Thyroid gland (tissue), 4 donors: ENCODE results near the gene RFC1. TPM values are rescaled to one million over a fixed set of nuclear protein-coding genes. Genes with fewer than 3 reads are reported as not detected.
"Not testable (repeated sequence)": the region's sequence is repeated elsewhere in the genome, so short reads cannot be mapped to it uniquely, and the experiment has no call there.

Experiments used
- DNase-seq, 2 donors: peaks; one replicate each; pipeline ENCODE4 v3.0.0-alpha.2; 2019
- H3K27ac ChIP-seq, 3 donors: fragments of 200-600 bp; sonication (generic); 1 replicate in 2 of 3; 2 replicates in 1 of 3; pipeline ENCODE4 v1.5.1; 2016 to 2019; ENCODE audit warnings: mild to moderate bottlenecking in 1 of 3, moderate library complexity in 1 of 3
- H3K27me3 ChIP-seq: fragments of 200-600 bp; sonication (generic); one replicate; pipeline ENCODE4 v1.5.1; 2019
- H3K36me3 ChIP-seq, 2 donors: fragments of 200-600 bp; sonication (generic); one replicate each; pipeline ENCODE4 v1.5.1; 2016 to 2019
- H3K4me1 ChIP-seq, 2 donors: fragments of 200-600 bp; sonication (generic); one replicate each; pipeline ENCODE4 v1.5.1; 2017 to 2019
- H3K4me3 ChIP-seq, 3 donors: fragments of 200-600 bp; sonication (generic); replicated peaks in 1 of 3; 1 replicate in 2 of 3; 2 replicates in 1 of 3; pipeline ENCODE4 v1.5.1; 2016; ENCODE audit warnings: mild to moderate bottlenecking in 1 of 3
- H3K9me3 ChIP-seq: fragments of 200-600 bp; sonication (generic); one replicate; pipeline ENCODE4 v1.5.1; 2017
- CTCF ChIP-seq, 6 experiments: fragments of 200-600 bp in 3 of 6; fragments of 450-650 bp in 3 of 6; sonication (generic) in 3 of 6; IDR thresholded peaks; one replicate each; pipeline ENCODE4 v1.5.1; 2016 to 2019; ENCODE audit warnings: antibody characterized with exemption in 6 of 6, mild to moderate bottlenecking in 2 of 6, inconsistent platforms in 1 of 6, moderate library complexity in 1 of 6
- POLR2A ChIP-seq, 2 donors: fragments of 450-650 bp; IDR thresholded peaks; one replicate each; pipeline ENCODE4 v1.6.1; 2017; ENCODE audit warnings: antibody characterized with exemption in 2 of 2, mild to moderate bottlenecking in 2 of 2, moderate library complexity in 1 of 2
- WGBS, 2 donors: methylation state at CpG; one replicate each; pipeline ENCODE4 v1.1.5; 2017; 5-methylcytosine and 5-hydroxymethylcytosine counted together
- intact Hi-C: fragments of 100-400 bp; cut with DNase I; formaldehyde crosslinking; loops from one replicate; pipeline ENCODE4 v1.15.1; 2023
- total RNA-seq, 4 donors: library from RNA; depleted of rRNA; stranded (reverse); fragments of >200 nt; gene quantifications; one replicate each; pipeline ENCODE4 v1.2.3, GENCODE V29; 2016

The RFC1 gene
- total RNA-seq, 4 donors from 2014 or later: 38.0 to 65.2 (median 46.0) TPM

GRCh38 chr4:39406763-39407583, 40.8 kb upstream of the RFC1 start, which contains the start of gene KLB:
KLB (plus strand) TSS chr4:39406930; CDS start chr4:39406950, 20 bp downstream.
- H3K4me3 ChIP-seq: no peak within 1 kb of the TSS
- TF ChIP-seq POLR2A (IDR thresholded peaks at IDR 0.05) (no peak), CTCF (IDR thresholded peaks at IDR 0.05) (no peak)
- H3K36me3 ChIP-seq: no peaks in the 10 kb centered on the region
- DNase-seq: no peak
- 58 to 59% methylated on average over 12 of the region's 12 CpGs for WGBS, 2 donors
- no peaks in the 10 kb centered on the region for H3K27me3 ChIP-seq
- H3K27ac ChIP-seq: no peak within 1 kb of the TSS
- intact Hi-C loops: no loop called here
- H3K9me3 ChIP-seq: no peaks in the 10 kb centered on the region
- H3K4me1 ChIP-seq: no peaks in the 10 kb centered on the region

DNA sequence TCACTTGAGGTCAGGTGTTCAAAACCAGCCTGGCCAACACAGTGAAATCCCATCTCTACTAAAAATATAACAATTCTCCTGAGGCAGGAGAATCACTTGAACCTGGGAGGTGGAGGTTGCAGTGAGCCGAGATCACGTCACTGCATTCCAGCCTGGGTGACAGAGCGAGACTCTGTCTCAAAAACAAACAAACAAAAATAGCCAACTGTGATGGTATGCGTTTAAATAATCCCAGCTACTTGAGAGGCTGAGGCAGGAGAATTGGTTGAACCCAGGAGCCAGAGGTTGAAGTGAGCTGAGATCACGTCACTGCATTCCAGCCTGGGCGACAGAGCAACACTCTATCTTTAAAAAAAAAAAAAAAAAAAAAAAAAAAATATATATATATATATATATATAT, 35.5 kb upstream of the RFC1 start:
- 36 to 55% methylated on average over 6 of the region's 6 CpGs for WGBS, 2 donors
- DNase-seq, H3K27ac ChIP-seq, H3K9me3 ChIP-seq, H3K4me3 ChIP-seq, H3K4me1 ChIP-seq, H3K36me3 ChIP-seq, intact Hi-C loops, H3K27me3 ChIP-seq: not testable (repeated sequence)

GRCh38 chr4:39394706-39395105, 28.5 kb upstream of the RFC1 start:
- no peaks in the 10 kb centered on the region for H3K9me3 ChIP-seq
- intact Hi-C loops: no loop called here
- H3K4me1 ChIP-seq: no peaks in the 10 kb centered on the region
- TF ChIP-seq CTCF (IDR thresholded peaks at IDR 0.05): no peak
- no peak for TF ChIP-seq POLR2A (IDR thresholded peaks at IDR 0.05)
- no peak overlapping the region for H3K4me3 ChIP-seq
- 31 to 43% methylated on average over 3 of the region's 3 CpGs for WGBS, 2 donors
- H3K27me3 ChIP-seq: no peaks in the 10 kb centered on the region
- no peak overlapping the region for H3K27ac ChIP-seq
- DNase-seq: no peak
- no peaks in the 10 kb centered on the region for H3K36me3 ChIP-seq

DNA sequence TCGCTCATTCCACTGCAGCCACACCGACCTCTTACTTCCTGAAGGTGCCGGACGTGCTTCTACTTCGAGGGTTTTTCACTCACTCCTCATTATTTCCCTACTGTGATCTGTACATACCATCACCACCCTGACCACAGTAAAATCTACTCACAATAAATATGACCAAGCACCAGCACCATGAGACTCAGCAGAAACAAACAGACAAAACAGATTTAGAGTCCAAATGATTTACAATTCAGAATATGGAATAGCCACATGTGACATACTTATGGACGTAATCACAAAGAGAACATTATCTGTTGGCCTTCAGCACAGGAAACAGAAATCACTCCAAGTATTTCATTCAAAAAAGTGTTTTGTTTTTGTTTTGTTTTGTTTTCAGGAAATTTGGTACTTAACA, 24.4 kb upstream of the RFC1 start:
- no peaks in the 10 kb centered on the region for H3K27me3 ChIP-seq
- H3K27ac ChIP-seq: no peak overlapping the region
- no peak for TF ChIP-seq POLR2A (IDR thresholded peaks at IDR 0.05)
- TF ChIP-seq CTCF (IDR thresholded peaks at IDR 0.05): no peak
- H3K4me1 ChIP-seq: no peaks in the 10 kb centered on the region
- DNase-seq: no peak
- intact Hi-C loops: no loop called here
- H3K9me3 ChIP-seq: no peaks in the 10 kb centered on the region
- H3K4me3 ChIP-seq: no peak overlapping the region
- no peaks in the 10 kb centered on the region for H3K36me3 ChIP-seq
- 66 to 74% methylated on average over 6 of the region's 6 CpGs for WGBS, 2 donors

DNA sequence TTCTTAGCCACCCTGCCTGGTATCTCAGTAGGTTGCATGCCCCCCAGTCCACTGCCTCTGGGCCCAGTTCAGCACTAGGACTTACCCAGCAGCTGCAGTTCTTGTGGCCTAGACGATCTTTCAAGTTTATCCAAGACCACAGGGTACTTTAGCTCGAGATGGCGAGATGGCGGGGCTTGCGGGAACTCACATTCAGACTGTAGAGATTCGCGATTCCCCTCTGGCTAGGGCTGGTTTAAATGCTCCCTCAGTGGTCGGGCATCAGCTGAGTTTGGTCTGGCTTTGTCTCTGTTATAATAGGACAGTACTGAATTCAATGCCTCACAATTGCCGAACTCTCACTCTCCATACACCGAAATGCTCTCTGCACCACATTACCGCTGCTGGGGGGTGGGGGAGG, 18.4 kb upstream of the RFC1 start:
- H3K27ac ChIP-seq: no peak overlapping the region
- H3K4me3 ChIP-seq: no peak overlapping the region
- H3K36me3 ChIP-seq: no peaks in the 10 kb centered on the region
- no peaks in the 10 kb centered on the region for H3K9me3 ChIP-seq
- no peaks in the 10 kb centered on the region for H3K27me3 ChIP-seq
- no peak for TF ChIP-seq POLR2A (IDR thresholded peaks at IDR 0.05)
- TF ChIP-seq CTCF (IDR thresholded peaks at IDR 0.05): no peak
- DNase-seq: no peak
- H3K4me1 ChIP-seq: no peaks in the 10 kb centered on the region
- intact Hi-C loops: no loop called here
- WGBS, 2 donors: 84 to 91% methylated on average over 10 to 11 of the region's 11 CpGs
